PC-3 (cell line): Measurements from ENCODE around the gene SMARCD1. TPM values are rescaled to one million over a fixed set of nuclear protein-coding genes. Genes with fewer than 3 reads are reported as not detected.

Experiments used
- ATAC-seq: fragments of 200-7000 bp; cut with Tn5 transposase; 2 replicates; pipeline ENCODE4 v1.9.1; 2020; ENCODE audit warnings: mild to moderate bottlenecking, moderate library complexity
- BruUV-seq: library from RNA; stranded (reverse); fragments of 400-500 nt; replicated peaks from 2 replicates; lab custom pipeline; 2021; lab: Mats Ljungman, UMichigan
- CTCF ChIA-PET: fragments of 300-600 bp; sonication (Branson Sonifier 250); formaldehyde crosslinking; loops from one replicate; lab custom pipeline; 2022; ENCODE audit warnings: antibody characterized with exemption; lab: Charles Lee
- POLR2A ChIA-PET: fragments of 300-600 bp; sonication (Branson Sonifier 250); formaldehyde crosslinking; loops from one replicate; lab custom pipeline; 2022; ENCODE audit warnings: antibody characterized with exemption; ENCODE audit not compliant: unreplicated experiment; lab: Charles Lee
- DNase-seq: peaks from one replicate; pipeline ENCODE4 v3.0.0-alpha.2; 2015
- H2AFZ ChIP-seq: fragments of 300-600 bp; sonication (generic); 2 replicates; pipeline ENCODE4 v1.6.0; 2016; ENCODE audit warnings: antibody characterized with exemption, low read length
- H3F3A ChIP-seq: fragments of 300-600 bp; sonication (generic); one replicate; pipeline ENCODE4 v1.6.0; 2017; ENCODE audit warnings: antibody characterized with exemption, low read length, control low read depth, mild to moderate bottlenecking; ENCODE audit not compliant: unreplicated experiment
- H3K27ac ChIP-seq: fragments of 300-600 bp; sonication (generic); 2 replicates; pipeline ENCODE4 v1.5.1; 2016; ENCODE audit warnings: mild to moderate bottlenecking, low read length
- H3K27me3 ChIP-seq: fragments of 300-600 bp; sonication (generic); 2 replicates; pipeline ENCODE4 v1.6.1; 2016; ENCODE audit warnings: low read length, mixed read lengths
- H3K36me3 ChIP-seq: fragments of 300-600 bp; sonication (generic); 2 replicates; pipeline ENCODE4 v1.6.1; 2016; ENCODE audit warnings: low read depth, mixed run types, low read length, mixed read lengths
- H3K4me1 ChIP-seq: fragments of 300-600 bp; sonication (generic); 2 replicates; pipeline ENCODE4 v1.5.1; 2016; ENCODE audit warnings: low read length; ENCODE audit not compliant: insufficient read depth
- H3K4me2 ChIP-seq: fragments of 300-600 bp; sonication (generic); 2 replicates; pipeline ENCODE4 v1.6.0; 2016; ENCODE audit warnings: low read length
- H3K4me3 ChIP-seq: fragments of 300-600 bp; sonication (generic); 2 replicates; pipeline ENCODE4 v1.5.1; 2016; ENCODE audit warnings: mild to moderate bottlenecking, low read length, mixed read lengths
- H3K79me2 ChIP-seq: fragments of 300-600 bp; sonication (generic); 2 replicates; pipeline ENCODE4 v1.6.1; 2017; ENCODE audit warnings: low read length, mixed read lengths
- H3K9ac ChIP-seq: fragments of 300-600 bp; sonication (generic); 2 replicates; pipeline ENCODE4 v1.6.0; 2016; ENCODE audit warnings: mild to moderate bottlenecking, low read length
- H3K9me2 ChIP-seq: fragments of 300-600 bp; sonication (generic); replicated peaks from 2 replicates; pipeline ENCODE4 v1.6.1; 2016; ENCODE audit warnings: mixed run types, low read length, mixed read lengths
- H3K9me3 ChIP-seq: fragments of 300-600 bp; sonication (generic); 2 replicates; pipeline ENCODE4 v1.6.1; 2016; ENCODE audit warnings: low read length, mixed read lengths
- H4K20me1 ChIP-seq: fragments of 300-600 bp; sonication (generic); 2 replicates; pipeline ENCODE4 v1.6.1; 2016; ENCODE audit warnings: low read length, mixed read lengths
- CTCF ChIP-seq: fragments of 300-600 bp; sonication (generic); conservative IDR thresholded peaks from 2 replicates; pipeline ENCODE4 v1.5.1; 2017; ENCODE audit warnings: antibody characterized with exemption, low read depth, mild to moderate bottlenecking, low read length
- EZH2 ChIP-seq: fragments of 300-600 bp; sonication (generic); IDR thresholded peaks from one replicate; pipeline ENCODE4 v1.6.1; 2017; ENCODE audit warnings: antibody characterized with exemption, mild to moderate bottlenecking, low read length; ENCODE audit not compliant: unreplicated experiment
- EZH2phosphoT487 ChIP-seq: fragments of 300-600 bp; sonication (generic); IDR thresholded peaks from 2 replicates; pipeline ENCODE4 v1.6.1; 2018; ENCODE audit warnings: mild to moderate bottlenecking, antibody characterized with exemption, low read length, borderline replicate concordance
- intact Hi-C: fragments of 100-400 bp; cut with micrococcal nuclease; formaldehyde crosslinking; loops from 2 replicates; pipeline ENCODE4 v1.9.0; 2023
- total RNA-seq: library from RNA; depleted of rRNA; stranded (reverse); fragments of >200 nt; gene quantifications from 2 replicates; pipeline ENCODE4 v1.2.3, GENCODE V29; 2014

Gene SMARCD1
- total RNA-seq, 1 experiment from 2014 or later, result 105 TPM

- Histone ChIP-seq H3F3A (peaks cover 13% of the 10 kb centered on the region), H3K9me3 (no peaks in the 10 kb centered on the region), H4K20me1 (peaks cover 4% of the 10 kb centered on the region; the same call in 1 of the 2 replicates), H3K9me2 (no peaks in the 10 kb centered on the region), H3K36me3 (peaks cover 42% of the 10 kb centered on the region), H3K4me3 (peak overlapping the region; percentile 33; the same call in 1 of the 2 replicates), H3K9ac (peak overlapping the region; percentile 30), H3K27ac (peak overlapping the region; percentile 82), H2AFZ (no peak overlapping the region), H3K79me2 (peaks cover 26% of the 10 kb centered on the region), H3K27me3 (no peaks in the 10 kb centered on the region), H3K4me2 (peak overlapping the region; percentile 65), H3K4me1 (peaks cover 40% of the 10 kb centered on the region)
- ATAC-seq, result peak; percentile 65
- intact Hi-C loops, result loop anchor here (1.0 to 10.0 kb wide), 3 partner anchors 24 to 227 kb away; partner anchors contain the start of genes CERS5 and COX14
- POLR2A ChIA-PET, result interaction anchor here (0.5 to 0.6 kb wide), 2 partner anchors 21 to 133 kb away, joined by 3 read pairs; no protein-coding TSS in a partner anchor
- no TSS peak for BruUV-seq
- peak; percentile 83 for DNase-seq
- CTCF ChIA-PET, result interaction anchor here (1.0 to 1.2 kb wide), 3 partner anchors 16 to 24 kb away, joined by 3 to 19 read pairs (median 7); partner anchors contain the start of genes COX14 and GPD1
- TF ChIP-seq EZH2phosphoT487, result no peak
- no peak for TF ChIP-seq CTCF
- TF ChIP-seq EZH2, result no peak
Measured at GRCh38 chr12:50087995-50088394, 2.9 kb downstream of the SMARCD1 start.

- intact Hi-C loops, result loop anchor here (1.0 to 10.0 kb wide), 3 partner anchors 24 to 226 kb away; partner anchors contain the start of genes CERS5 and COX14
- Histone ChIP-seq H3K9me2 (no peaks in the 10 kb centered on the region), H3K4me1 (peaks cover 40% of the 10 kb centered on the region), H2AFZ (no peak overlapping the region), H3K36me3 (peaks cover 45% of the 10 kb centered on the region), H3K4me2 (peak overlapping the region; percentile 65), H3K27ac (peak overlapping the region; percentile 82), H3K79me2 (peaks cover 26% of the 10 kb centered on the region), H3K9me3 (no peaks in the 10 kb centered on the region), H3K4me3 (peak overlapping the region; percentile 33; the same call in 1 of the 2 replicates), H3F3A (peaks cover 13% of the 10 kb centered on the region), H4K20me1 (peaks cover 4% of the 10 kb centered on the region; the same call in 1 of the 2 replicates), H3K27me3 (no peaks in the 10 kb centered on the region), H3K9ac (peak overlapping the region; percentile 25)
- peak; percentile 88 for DNase-seq
- peak; percentile 36 for ATAC-seq
- BruUV-seq, result no TSS peak
- POLR2A ChIA-PET, result interaction anchor here (0.5 to 0.6 kb wide), 2 partner anchors 21 to 132 kb away, joined by 3 read pairs; no protein-coding TSS in a partner anchor
- TF ChIP-seq CTCF (peak; percentile 95), EZH2phosphoT487 (no peak)
- CTCF ChIA-PET, result interaction anchor here (1.0 to 1.2 kb wide), 3 partner anchors 15 to 23 kb away, joined by 3 to 19 read pairs (median 7); partner anchors contain the start of genes COX14 and GPD1
Measured at GRCh38 chr12:50088577-50089335, 3.6 kb downstream of the SMARCD1 start.
